LNCAP (cell line): Measurements from ENCODE around the gene PTPRD.

Experiments used
- CTCF ChIP-seq: fragments of 450-650 bp; IDR thresholded peaks from 2 replicates; pipeline ENCODE4 v1.5.1; 2017; ENCODE audit warnings: mild to moderate bottlenecking

The PTPRD gene

GRCh38 chr9:8419596-8420275, 2193.1 kb downstream of the PTPRD start:
- no peak for TF ChIP-seq CTCF

GRCh38 chr9:8417341-8417740, 2195.5 kb downstream of the PTPRD start:
- no peak for TF ChIP-seq CTCF

- no peak for TF ChIP-seq CTCF
Measured at GRCh38 chr9:8412327-8412726, 2200.5 kb downstream of the PTPRD start.

- no peak for TF ChIP-seq CTCF
Measured at GRCh38 chr9:8408575-8409190, 2204.1 kb downstream of the PTPRD start.

- TF ChIP-seq CTCF = no peak
Measured at GRCh38 chr9:8401961-8402705, 2210.7 kb downstream of the PTPRD start.

GRCh38 chr9:8400378-8400777, 2212.4 kb downstream of the PTPRD start:
- no peak for TF ChIP-seq CTCF

- TF ChIP-seq CTCF = no peak
Measured at GRCh38 chr9:8395022-8395421, 2217.8 kb downstream of the PTPRD start.
